HG03064 (cell line): Measurements from ENCODE around the gene FYN.
"Not testable (repeated sequence)": the region's sequence is repeated elsewhere in the genome, so short reads cannot be mapped to it uniquely, and the experiment has no call there.

Experiments used
- ATAC-seq: cut with Tn5 transposase; IDR thresholded peaks from one replicate; pipeline ENCODE4 v1.9.1; 2021; ENCODE audit warnings: low read depth; ENCODE audit not compliant: unreplicated experiment

The FYN gene

DNA sequence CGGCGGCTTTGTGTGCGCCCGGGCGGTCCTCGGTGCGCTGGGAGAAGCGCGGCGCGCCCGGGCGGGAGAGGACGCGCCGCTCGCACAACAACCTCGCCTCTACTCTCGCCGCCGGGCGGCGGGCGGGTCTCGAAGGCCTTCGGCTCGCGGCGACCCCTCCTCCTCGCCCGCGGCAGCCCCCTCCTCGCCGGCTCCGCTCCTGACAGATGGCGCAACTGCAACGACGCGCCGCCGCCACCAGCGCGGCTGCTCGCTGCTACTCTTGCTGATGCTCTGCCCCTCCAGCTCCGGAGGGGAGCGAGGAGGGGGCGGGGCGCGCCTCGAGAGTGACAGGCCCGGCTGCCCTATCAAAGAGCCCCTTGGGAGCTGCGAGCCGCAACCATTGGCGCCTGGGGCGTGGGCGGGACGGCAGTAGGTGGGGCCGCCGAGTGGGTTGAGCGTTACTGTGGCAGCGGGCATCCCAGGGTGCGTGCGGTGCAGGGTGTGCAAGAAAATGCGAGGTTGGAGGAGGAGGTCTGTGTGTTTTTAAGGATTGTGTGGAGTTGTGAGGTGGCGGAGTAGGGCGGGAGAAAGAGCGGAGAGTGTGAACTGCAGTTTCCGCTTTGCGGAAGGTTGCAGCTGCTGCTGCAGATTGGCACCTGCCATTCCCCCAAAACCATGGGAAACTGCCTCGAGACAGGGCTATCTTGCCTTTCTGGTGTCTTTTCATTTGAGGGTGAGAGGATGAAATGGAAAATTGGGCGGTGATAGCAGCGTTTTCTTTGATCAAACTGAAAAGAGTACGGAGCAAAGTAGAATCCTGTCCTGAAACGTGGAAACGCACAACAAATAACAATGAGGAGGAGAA is at the start of gene FYN:
Gene FYN (minus strand): TSS at position 275 of the 847 bp plus-strand sequence. CDS start 153,401 bp downstream, outside the sequence.
- ATAC-seq = peak; percentile 95

DNA sequence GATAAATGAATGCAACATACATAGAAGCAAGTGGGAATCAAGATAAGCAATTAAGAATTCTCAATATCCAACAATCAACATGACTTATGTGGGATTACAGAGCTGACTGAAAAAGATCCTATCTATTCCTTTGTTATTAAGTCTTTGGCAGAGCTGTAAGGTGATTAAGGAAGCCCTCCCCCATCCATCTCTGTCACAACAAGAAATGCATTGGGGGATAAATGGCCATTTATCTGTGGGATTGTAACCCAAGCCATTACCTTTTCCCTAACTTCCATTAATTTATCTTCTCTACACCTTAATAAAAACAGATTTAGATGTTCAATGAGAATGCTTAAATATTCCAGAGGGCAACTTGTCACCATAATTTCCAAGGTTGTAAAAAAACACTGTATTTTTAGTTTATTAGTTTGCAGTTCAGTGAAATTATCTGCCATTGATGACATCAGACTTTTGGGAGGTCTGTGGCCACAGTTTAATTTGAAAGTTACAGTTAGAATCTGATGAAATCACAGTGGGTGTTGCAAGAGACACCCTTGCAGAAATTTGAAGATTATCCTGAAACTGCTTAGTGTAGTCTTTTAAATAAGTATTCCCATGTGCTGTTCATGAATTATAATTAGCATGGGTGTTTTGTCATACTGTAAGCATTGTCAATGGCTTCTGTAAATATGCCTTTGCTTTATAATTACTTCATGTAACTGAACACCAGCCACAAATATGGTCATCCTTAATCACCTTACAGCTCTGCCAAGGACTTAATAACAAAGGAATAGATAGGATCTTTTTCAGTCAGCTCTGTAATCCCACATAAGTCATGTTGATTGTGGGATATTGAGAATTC is 49.4 kb upstream of the FYN start:
- ATAC-seq = no peak

DNA sequence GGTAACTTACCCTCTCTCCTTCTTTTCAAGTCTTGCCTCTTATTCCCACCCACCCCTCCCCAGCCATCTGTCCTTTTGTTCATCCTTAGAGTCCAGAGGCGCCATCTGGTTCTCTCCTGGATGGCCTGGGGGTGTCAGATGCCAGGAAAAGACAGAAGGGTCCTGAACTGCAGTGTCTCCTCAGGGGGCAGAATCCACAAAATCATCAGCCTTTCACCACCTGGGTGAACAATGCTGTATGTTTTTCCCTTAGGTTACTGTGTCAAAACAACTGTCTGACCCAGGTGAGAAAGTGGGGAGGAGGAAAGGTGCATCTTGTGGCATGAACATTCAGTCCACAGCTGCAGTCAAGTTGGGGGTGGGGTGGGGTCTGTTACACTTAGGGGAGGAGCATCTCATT is 47.9 kb upstream of the FYN start:
- ATAC-seq = no peak

DNA sequence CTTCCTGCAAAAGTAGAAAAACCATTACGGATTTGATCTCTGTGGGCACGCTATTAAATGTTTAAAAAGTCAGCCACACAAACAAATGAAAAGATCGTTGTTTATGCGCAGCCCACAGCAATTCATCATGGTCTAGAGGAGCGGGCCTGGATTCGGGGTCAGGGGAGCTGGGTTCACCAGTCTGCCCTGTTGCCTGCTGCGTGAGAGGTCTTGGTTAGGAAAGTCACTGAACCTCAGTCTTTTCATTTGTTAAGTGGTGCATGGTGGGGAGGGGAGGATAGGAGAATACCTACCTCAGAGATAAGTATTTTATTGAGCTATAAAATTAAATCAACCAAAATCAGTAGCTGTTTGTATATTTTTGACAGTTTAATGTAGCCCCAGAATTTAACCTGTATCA is 47.3 kb upstream of the FYN start:
- no peak for ATAC-seq

DNA sequence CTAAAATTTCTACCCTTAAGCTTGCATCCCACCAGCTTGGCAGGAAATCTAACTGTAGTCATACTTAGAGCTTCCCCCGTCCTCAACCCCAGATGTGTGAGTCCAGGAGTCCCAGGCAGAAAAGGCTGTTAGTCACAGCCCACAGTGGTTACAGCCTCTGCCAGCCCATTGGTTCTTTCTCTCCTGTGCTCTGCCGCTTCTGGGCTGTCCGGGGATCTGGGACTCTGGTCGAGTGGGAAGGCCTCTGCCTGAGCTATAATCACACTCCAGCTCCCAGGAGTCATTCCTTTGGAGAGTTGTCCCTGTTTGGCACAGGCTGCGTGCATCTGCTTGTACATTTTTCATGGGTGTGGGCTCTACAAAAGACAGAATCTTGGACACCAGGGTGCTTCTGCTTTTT is 45.6 kb upstream of the FYN start:
- no peak for ATAC-seq

DNA sequence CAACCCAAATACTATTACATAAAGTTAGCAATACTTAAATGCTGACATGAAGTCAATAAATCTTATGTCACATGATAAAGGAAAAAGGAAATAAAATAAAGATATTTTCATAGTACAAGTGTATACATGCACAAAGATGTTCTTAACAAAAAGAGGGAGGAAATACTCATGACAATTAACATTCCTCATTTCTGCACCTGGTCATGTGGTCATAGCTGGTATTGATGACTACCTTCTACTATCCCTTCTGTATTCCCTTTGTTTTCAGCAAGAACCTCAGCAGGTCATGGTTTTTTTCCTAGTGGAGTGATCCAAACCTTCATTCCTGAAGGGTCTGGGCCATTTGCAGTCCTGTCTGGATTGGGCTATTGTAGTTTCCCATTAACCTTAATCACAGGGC is 43.5 kb upstream of the FYN start:
- no peak for ATAC-seq

DNA sequence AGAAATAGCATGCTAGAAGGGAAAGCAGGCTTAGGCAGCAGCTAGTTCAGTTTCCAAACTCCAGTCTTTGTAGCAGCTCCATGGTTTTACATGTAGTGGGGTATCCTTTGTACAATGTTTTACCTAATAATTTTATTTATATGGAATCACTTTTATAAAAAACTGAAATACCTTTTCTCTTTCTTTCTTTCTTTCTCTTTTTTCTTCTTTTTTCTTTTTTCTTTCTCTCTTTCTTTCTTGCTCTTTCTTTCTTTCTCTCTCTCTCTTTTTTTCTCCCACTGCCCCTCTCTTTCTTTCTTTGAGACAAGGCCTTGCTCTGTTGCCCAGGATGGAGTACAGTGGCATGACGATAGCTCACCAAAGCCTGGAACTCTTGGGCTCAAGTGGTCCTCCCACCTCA is 41.4 kb upstream of the FYN start:
- ATAC-seq = no peak

DNA sequence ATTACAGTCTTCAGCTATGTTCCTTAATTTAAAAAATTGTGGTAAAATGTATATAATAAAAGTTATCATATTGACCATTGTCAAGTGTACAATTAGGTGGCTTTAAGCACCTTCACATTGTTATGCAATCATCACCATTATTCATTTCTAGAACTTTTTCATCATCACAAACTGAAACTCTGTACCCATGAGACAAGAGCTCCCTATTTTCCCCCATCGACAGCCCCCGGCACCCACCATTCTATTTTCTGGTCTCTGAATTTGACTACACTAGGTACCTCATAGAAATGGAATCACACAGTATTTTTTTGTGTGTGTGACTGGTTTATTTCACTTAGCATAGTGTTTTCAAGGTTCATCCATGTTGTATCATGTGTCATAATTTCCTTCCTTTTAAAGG is 39.7 kb upstream of the FYN start:
- no peak for ATAC-seq

DNA sequence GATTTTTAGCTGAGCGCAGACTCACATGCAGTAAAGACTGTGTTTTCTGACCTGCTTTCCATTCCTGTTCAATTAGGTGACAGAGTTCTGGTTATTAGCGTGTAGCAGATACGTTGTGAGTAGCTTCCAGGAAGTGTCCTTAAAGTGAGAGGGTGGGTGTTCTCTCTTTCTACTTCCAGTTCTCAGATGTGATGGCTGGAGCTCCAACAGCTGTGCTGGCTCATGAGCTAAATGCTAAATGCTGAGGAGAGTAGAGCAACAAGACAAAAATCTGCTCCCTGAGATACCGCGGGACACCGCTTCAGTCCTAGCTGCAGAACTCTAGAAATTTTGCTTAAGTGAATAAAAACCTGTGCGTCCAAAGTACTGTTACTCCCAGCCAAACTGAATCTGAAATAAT is 38.2 kb upstream of the FYN start:
- no peak for ATAC-seq

DNA sequence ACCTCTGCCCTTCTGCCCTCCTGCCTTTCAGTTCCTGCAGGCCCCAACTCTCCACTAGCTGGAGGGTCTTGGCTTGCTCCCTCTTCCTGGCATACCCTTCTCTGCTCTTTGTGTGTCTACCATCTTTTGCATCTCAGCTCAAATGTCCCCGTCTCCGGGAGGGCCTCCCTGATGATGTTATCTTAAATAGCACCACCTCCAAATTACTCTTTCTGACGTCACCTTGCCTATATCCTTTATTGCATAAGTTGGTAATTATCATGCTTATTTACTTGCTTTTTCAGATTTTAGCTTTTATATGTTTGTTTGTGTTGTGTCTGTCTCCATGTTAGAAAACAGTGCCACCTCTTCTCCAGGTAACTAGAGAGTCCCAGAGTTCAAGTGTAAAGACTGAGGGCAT is 36.0 kb upstream of the FYN start:
- ATAC-seq = no peak

DNA sequence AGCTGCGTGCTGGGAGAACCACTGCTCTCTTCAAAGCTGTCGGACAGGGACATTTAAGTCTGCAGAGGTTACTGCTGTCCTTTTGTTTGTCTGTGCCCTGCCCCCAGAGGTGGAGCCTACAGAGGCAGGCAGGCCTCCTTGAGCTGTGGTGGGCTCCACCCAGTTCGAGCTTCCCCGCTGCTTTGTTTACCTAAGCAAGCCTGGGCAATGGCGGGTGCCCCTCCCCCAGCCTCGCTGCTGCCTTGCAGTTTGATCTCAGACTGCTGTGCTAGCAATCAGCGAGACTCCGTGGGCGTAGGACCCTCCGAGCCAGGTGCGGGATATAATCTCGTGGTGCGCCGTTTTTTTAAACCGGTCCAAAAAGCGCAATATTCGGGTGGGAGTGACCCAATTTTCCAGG is 35.1 kb upstream of the FYN start:
- not testable (repeated sequence) for ATAC-seq

DNA sequence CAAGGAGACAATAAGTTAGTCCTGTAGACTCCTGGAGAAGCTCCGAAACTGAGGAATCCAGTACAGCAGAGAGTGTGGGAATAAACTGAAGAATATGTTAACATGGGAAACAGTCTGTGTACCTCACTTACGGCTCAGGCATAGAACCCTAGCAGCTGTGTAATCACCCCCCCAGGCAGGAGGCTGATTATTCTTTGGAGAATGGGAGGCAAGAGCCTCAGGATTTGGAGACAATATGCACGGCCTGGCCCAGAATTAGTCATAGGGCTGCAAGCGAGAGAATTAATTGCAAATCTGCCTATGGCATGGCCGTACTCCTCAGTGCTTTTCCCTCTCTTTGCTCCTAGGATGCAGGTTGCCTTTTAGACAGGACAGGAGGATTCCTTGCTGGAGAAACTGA is 27.5 kb upstream of the FYN start:
- no peak for ATAC-seq

DNA sequence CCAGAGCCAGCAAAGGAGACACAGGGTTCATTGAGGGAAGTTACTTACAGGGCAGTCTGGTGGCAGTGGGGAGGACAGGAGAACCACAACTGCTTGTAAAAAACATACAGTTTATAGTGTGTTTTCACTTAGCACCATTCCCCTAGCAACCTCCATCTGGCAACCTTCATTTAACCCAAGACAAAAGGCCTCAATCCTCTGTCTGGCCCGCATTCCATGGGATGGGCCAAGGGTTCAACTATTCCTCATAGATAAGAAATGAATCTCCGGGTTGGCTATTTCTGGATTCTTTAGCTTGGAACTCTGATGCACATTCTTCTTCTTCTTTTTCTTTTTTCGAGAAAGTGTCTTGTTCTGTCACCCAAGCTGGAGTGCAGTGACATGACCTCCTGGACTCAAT is 26.3 kb upstream of the FYN start:
- ATAC-seq = no peak

DNA sequence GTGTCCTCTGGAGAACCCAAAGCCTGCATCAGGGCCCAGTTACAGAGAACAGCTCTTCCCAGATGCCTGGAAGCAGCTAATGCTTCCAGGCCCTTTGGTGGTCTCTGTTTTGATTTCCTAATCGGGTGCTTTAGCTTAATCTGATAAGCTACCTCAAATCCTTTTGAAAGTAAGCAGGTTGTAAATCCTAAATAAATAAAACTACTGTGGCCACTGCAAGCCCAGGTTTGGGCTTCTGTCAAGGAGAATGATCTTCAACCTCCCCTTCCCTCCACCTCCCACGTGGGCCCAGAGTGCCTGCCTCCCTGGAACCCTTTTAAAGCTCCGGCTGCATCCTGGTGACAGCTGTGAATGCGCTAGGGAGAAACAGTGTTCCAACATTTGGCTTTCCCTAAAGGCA is 25.2 kb upstream of the FYN start:
- no peak for ATAC-seq

DNA sequence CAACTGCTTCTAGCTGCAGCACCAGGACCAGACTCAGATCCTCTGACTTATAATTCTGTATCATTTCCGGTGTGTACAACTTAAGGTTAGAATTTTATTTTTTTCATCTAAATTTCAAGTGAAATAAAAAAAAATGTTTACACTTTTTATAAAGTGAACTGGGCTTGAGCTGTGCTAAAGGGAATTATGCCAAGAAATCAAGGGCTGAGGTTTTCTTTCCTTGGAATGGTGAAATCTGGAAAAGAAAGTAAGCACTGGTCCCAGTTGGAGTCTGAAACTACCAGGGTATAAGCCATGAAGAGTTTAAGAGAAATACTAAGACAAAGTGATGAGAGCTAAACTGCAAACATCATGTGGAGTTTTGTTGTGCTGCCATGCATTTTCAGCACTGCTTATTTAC is 21.7 kb upstream of the FYN start:
- no peak for ATAC-seq

DNA sequence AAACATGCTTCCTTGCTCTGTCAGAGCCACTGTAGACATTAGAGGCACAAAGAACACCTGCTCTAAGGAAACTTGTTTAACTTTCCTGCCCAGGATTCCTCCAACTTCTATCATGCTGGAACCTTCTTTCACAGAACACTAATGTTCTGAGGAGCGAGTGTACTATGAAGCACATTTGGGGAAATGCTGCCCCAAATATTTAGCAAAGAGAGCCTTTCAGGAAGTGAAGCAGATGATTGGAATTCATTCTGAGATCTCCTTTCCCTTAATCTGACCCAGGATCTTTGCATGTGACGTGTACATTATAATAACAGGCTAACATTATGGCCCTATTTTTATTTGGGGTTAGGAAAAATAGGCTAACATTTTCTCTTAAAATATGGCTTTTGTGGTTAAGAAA is 21.0 kb upstream of the FYN start:
- no peak for ATAC-seq

DNA sequence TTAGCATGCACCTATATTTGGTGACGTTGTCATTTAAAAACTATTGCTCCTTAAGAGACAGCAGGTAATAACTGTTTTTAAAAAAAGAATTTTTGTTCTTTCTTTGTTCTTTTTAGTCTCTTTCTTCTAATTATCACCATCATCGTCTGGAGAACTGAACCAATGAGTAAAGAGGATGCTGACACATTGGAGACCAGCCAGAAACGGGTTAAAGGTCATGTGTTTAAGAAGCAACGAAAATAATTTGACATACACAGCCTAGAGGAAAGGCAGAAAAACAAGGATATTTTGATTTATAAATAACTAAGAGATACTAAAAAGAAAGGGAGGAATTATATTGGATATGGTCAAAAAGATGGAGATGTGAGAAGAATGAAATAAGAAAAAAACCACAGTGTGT is 19.2 kb upstream of the FYN start:
- no peak for ATAC-seq

DNA sequence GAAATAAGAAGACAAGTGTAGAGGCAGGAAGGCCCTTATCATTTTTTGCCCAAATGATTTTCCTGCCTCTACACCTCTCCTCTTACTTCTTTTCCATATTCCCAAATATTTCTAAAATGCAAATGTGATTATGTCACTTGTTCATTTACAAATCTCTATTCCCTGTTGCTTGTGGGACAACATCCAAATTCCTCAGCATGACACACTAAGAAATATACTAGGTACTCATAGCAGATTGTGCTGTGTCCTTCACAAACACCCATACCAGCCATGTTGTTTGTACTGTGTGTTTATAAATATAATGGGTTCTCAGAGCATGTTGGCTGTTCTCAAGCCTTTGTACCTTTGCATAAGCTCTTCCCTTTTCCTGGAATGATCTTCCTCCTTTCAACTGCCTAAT is 17.7 kb upstream of the FYN start:
- ATAC-seq = no peak

DNA sequence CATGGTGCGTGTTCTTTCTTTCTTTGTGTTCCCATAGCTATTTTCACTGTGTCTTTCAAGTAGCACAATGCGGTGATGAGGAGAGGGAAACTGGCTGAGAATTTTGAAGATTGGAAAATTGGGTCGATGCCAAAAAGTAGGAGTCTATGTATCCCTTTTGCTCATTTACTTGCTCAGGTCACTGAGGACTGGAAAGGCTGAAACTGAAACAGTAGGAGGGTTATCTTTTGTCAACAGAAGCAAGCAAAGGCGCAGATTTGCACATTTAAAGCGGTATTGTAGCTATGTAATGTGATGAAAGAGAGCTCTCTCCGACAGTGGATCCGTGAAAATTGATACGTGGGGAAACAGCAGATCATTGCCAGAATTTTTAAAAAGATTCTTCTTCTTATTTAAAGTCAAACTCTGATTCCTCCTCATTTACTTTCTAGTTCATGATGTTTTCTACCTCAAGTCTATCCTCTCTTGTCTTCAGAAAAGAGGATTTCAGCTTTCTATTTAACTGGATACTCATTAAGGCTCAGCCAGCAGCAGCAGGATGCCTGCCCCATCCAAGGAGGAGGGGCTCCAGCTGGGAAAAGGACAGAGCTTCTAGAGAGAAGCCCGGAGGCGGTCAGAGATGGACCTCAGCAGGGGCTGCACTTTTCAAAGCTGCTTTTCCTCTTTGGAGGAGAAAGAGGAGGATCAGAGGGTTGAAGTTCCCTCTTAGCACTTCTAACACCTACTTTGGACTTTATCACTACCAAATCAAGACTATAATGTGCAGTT is 15.9 kb upstream of the FYN start:
- ATAC-seq = no peak

DNA sequence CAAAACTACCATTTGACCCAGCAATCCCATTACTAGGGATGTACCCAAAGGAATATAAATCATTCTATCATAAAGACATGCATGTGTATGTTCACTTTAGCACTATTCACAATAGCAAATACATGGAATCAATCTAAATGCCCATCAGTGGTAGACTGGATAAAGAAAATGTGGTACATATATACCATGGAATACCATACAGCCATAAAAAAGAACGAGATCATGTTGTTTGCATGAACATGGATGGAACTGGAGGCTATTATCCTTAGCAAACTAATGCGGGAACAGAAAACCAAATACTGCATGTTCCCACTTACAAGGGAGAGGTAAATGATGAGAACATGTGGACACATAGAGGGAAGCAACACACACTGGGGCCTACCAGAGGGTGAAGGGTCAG is 13.5 kb upstream of the FYN start:
- not testable (repeated sequence) for ATAC-seq

DNA sequence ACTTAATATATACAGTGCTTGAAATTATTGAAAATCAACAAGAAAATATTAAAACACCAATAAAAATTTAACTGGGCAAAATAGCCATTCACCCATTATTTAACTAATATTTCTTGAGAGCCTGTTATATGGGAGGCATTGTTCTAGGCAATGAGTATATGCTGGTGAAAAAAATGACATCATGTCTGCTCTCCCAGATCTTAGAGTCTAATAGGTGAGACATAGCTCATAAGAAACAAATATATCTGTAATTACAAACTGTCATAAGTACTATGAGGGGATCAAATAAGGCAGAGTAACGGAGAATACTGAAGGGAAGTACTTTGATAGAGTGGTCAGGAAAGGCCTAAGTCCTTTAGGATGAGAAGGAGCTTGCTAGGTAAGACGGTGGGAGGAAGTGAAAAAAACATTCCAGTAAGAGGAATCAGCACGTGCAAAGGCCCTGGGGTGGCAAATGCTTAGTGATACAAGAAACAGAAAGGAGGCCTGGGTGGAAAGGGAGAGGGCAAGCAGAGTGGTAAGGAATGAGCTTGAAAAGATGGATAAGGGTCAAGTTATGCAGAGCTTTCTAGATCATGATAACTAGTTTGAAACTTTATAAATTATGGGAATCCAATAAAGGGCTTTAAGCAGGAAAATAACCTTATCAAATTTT is 12.2 kb upstream of the FYN start:
- no peak for ATAC-seq
